GM19240 (cell line): Measurements from ENCODE around the gene LDB2.

ENCODE experiments used
- DNase-seq: peaks from one replicate; pipeline ENCODE4 v3.0.0; 2011; ENCODE audit warnings: low spot score; ENCODE audit not compliant: insufficient read length

Gene LDB2

GRCh38 chr4:16804581-16804980 lies 93.9 kb downstream of the LDB2 start:
- DNase-seq: no peak

- DNase-seq: no peak
Measured at GRCh38 chr4:16802044-16802443, 96.4 kb downstream of the LDB2 start.

- DNase-seq: no peak
Measured at GRCh38 chr4:16801356-16801755, 97.1 kb downstream of the LDB2 start.

- no peak for DNase-seq
Measured at GRCh38 chr4:16794816-16795445, 103.5 kb downstream of the LDB2 start.

GRCh38 chr4:16791460-16791859 lies 107.0 kb downstream of the LDB2 start:
- DNase-seq: no peak

GRCh38 chr4:16790508-16790907 lies 107.9 kb downstream of the LDB2 start:
- DNase-seq: no peak

GRCh38 chr4:16788868-16789267 lies 109.6 kb downstream of the LDB2 start:
- no peak for DNase-seq

GRCh38 chr4:16785793-16786527 lies 112.5 kb downstream of the LDB2 start:
- DNase-seq: no peak

- DNase-seq: no peak
Measured at GRCh38 chr4:16783119-16783518, 115.3 kb downstream of the LDB2 start.

GRCh38 chr4:16779028-16779675 lies 119.3 kb downstream of the LDB2 start:
- DNase-seq: no peak

- no peak for DNase-seq
Measured at GRCh38 chr4:16777726-16778125, 120.7 kb downstream of the LDB2 start.

- no peak for DNase-seq
Measured at GRCh38 chr4:16775411-16776154, 122.9 kb downstream of the LDB2 start.

GRCh38 chr4:16772366-16772850 lies 126.0 kb downstream of the LDB2 start:
- DNase-seq: no peak

GRCh38 chr4:16770710-16771285 lies 127.6 kb downstream of the LDB2 start:
- no peak for DNase-seq

- no peak for DNase-seq
Measured at GRCh38 chr4:16767861-16768260, 130.6 kb downstream of the LDB2 start.

GRCh38 chr4:16767251-16767650 lies 131.2 kb downstream of the LDB2 start:
- no peak for DNase-seq

- DNase-seq: no peak
Measured at GRCh38 chr4:16765546-16765945, 132.9 kb downstream of the LDB2 start.

GRCh38 chr4:16764622-16765021 lies 133.8 kb downstream of the LDB2 start:
- DNase-seq: no peak

- DNase-seq: no peak
Measured at GRCh38 chr4:16760617-16761363, 137.7 kb downstream of the LDB2 start.

- no peak for DNase-seq
Measured at GRCh38 chr4:16759931-16760582, 138.4 kb downstream of the LDB2 start.
